IPS-20b (cell line): ENCODE measurements around the gene CKM.
A peak's percentile ranks its signal among the peaks of the same experiment; 100 is the strongest.
"Not testable (repeated sequence)": the region's sequence is repeated elsewhere in the genome, so short reads cannot be mapped to it uniquely, and the experiment has no call there.

Experiments used
- H3K27ac ChIP-seq: one replicate; pipeline ENCODE4 v1.5.1; 2013; ENCODE audit warnings: low read length
- H3K27me3 ChIP-seq: 2 replicates; pipeline ENCODE4 v1.6.1; 2013; ENCODE audit warnings: mild to moderate bottlenecking, low read length, inconsistent platforms; ENCODE audit not compliant: insufficient read depth
- H3K36me3 ChIP-seq: 2 replicates; pipeline ENCODE4 v1.6.1; 2013; ENCODE audit warnings: low read depth, mild to moderate bottlenecking, inconsistent platforms, low read length, moderate library complexity; ENCODE audit not compliant: insufficient read depth
- H3K4me1 ChIP-seq: 2 replicates; pipeline ENCODE4 v1.6.1; 2013; ENCODE audit warnings: mild to moderate bottlenecking, control low read depth, inconsistent platforms, low read length, moderate library complexity; ENCODE audit not compliant: insufficient read depth
- H3K4me3 ChIP-seq: 2 replicates; pipeline ENCODE4 v1.5.1; 2013; ENCODE audit warnings: mild to moderate bottlenecking, low read length, inconsistent platforms
- H3K9ac ChIP-seq: 2 replicates; pipeline ENCODE4 v1.6.1; 2013; ENCODE audit warnings: low read depth, mild to moderate bottlenecking, inconsistent platforms, low read length, moderate library complexity
- H3K9me3 ChIP-seq: 2 replicates; pipeline ENCODE4 v1.6.1; 2013; ENCODE audit warnings: mild to moderate bottlenecking, low read depth, low read length, inconsistent platforms; ENCODE audit not compliant: insufficient read depth

Gene CKM

DNA sequence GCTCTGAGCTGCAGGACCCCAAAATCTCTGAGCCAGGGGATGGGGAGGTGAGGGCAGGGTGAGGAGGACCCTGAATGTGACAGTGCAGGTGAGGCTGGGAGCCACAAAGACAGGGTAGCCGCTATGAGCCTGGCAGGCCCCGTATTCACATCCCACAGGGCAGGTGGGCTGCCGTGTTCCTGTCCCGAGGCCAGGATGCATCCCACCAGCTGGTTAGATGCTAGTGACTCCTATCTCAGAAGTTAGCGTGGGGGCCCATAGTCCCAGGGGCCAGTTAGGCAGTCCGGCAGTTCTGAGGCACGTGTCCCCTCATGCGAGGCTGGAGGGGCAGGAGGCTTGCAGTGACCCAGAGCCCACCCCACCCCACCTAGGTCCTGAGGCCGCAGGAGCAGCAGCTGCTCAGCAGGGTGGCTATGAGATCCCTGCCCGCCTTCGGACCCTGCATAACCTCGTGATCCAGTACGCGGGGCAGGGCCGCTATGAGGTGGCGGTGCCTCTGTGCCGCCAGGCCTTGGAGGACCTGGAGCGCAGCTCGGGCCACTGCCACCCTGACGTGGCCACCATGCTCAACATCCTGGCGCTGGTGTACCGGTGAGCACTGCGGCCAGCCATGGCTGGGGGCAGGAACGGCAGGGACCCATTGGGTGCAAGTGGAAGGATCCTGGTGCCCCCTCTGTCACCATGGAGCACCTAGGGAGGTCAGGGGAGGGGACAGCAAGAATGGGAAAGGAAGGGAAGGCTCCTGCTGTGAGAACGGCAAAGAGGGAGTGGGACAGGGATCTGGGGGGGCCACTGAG lies 25.1 kb upstream of the CKM start:
- H3K4me1 ChIP-seq = no peaks in the 10 kb centered on the region
- H3K27me3 ChIP-seq = peaks cover 4% of the 10 kb centered on the region
- H3K9ac ChIP-seq = no peak overlapping the region
- H3K4me3 ChIP-seq = no peak overlapping the region
- no peak overlapping the region for H3K27ac ChIP-seq
- H3K36me3 ChIP-seq = peaks cover 29% of the 10 kb centered on the region
- no peaks in the 10 kb centered on the region for H3K9me3 ChIP-seq

DNA sequence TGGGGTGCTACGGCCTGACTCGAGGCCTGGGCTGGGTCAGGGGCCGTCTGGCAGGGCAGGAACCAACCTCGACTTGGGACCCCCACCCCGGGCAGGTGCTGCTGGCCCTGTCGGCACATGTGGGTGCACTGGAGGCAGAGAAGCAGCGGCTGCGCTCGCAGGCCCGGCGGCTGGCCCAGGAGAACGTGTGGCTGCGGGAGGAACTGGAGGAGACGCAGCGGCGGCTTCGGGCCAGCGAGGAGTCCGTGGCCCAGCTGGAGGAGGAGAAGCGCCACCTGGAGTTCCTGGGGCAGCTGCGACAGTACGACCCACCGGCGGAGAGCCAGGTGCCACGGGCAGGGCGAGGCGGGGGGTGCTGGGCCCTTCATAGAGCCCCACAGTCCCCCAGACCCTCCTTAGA lies 23.8 kb upstream of the CKM start:
- H3K9me3 ChIP-seq = no peaks in the 10 kb centered on the region
- peaks cover 17% of the 10 kb centered on the region for H3K27me3 ChIP-seq
- H3K9ac ChIP-seq = no peak overlapping the region
- H3K27ac ChIP-seq = no peak overlapping the region
- peaks cover 17% of the 10 kb centered on the region for H3K36me3 ChIP-seq
- H3K4me3 ChIP-seq = no peak overlapping the region
- no peaks in the 10 kb centered on the region for H3K4me1 ChIP-seq

DNA sequence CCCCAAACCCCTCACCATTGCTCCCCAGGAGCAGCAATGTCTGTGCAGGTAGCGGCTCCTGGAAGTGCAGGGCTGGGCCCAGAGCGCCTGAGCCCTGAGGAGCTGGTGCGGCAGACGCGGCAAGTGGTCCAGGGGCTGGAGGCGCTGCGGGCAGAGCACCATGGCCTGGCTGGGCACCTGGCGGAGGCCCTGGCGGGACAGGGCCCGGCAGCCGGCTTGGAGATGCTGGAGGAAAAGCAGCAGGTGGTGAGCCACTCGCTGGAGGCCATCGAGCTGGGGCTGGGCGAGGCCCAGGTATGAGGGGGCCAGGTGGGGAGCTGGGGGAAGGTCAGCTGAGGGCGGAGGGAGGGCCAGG lies 22.8 kb upstream of the CKM start:
- H3K36me3 ChIP-seq = 0 out of 2 replicates have a peak, but pooled peaks cover 7% of the 10 kb centered on the region
- peaks cover 27% of the 10 kb centered on the region for H3K27me3 ChIP-seq
- H3K9me3 ChIP-seq = no peaks in the 10 kb centered on the region
- H3K4me1 ChIP-seq = no peaks in the 10 kb centered on the region
- no peak overlapping the region for H3K4me3 ChIP-seq
- H3K27ac ChIP-seq = no peak overlapping the region
- H3K9ac ChIP-seq = no peak overlapping the region

DNA sequence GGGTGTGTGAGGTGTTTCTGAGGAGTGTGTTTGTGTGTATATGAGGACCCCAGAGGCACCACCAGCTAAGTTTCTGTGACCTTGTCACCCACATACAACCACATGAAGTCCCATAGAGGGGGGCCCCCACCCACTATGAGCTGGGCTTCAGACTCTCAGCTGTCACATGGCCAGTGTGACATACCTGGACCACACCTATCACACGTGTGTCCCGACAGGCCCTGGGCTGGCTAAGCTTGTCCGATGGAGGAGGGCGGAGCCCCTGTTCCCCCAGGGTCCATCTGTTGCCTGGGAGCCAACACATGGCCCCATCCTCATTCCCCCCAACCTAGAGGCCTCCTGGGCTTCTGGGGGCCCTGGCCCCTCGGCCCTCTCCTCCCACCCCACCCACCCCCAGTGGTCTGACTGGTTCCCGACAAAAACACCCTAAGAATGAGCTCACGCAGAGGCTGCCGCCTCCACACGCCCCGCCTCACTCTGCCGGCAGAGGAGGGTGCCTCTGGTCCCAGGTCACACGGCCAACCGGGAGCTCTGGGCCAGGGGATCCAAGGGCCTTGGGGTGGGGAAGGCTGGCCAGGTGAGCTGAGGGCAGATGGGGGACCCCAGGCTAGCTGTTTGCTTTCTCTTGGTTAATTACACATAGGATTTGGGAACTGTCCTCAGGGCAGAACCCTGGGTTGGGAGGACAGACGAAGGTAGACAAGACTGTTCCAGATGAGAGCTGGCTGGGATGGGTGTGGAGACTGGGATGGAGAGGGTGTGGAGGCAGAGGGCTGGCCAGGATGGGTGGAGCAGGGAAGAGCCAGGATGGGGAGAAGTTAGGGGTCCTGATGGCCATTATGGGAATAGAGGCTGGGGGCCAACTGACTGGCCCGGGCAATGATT lies 22.2 kb upstream of the CKM start:
- H3K36me3 ChIP-seq = 0 out of 2 replicates have a peak, but pooled peaks cover 3% of the 10 kb centered on the region
- H3K9me3 ChIP-seq = no peaks in the 10 kb centered on the region
- no peak overlapping the region for H3K27ac ChIP-seq
- no peak overlapping the region for H3K4me3 ChIP-seq
- no peaks in the 10 kb centered on the region for H3K4me1 ChIP-seq
- peaks cover 32% of the 10 kb centered on the region for H3K27me3 ChIP-seq
- H3K9ac ChIP-seq = no peak overlapping the region

DNA sequence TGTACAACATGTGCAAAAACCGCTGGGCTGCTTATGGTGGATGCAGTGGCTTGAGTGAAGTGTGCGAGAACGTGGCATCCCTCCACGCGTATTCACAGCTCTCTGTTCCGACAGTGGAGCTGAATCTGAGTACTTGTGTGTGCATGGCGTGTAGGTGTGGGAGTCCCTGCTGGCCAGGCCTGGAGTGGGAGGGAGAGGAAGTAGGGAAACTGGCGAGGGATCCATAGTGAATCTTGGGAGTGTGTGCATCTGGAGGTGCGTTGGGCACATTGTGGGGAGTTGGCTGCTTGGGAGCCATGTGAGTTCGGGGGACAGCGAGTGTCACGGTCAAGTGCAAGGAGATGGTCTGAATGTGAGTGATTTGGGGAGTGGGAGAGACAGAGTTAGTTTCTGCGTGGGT lies 20.2 kb upstream of the CKM start:
- Histone ChIP-seq H3K4me3 (no peak overlapping the region), H3K9me3 (no peaks in the 10 kb centered on the region), H3K27ac (no peak overlapping the region), H3K9ac (no peak overlapping the region), H3K36me3 (no peaks in the 10 kb centered on the region), H3K27me3 (peaks cover 38% of the 10 kb centered on the region), H3K4me1 (no peaks in the 10 kb centered on the region)

DNA sequence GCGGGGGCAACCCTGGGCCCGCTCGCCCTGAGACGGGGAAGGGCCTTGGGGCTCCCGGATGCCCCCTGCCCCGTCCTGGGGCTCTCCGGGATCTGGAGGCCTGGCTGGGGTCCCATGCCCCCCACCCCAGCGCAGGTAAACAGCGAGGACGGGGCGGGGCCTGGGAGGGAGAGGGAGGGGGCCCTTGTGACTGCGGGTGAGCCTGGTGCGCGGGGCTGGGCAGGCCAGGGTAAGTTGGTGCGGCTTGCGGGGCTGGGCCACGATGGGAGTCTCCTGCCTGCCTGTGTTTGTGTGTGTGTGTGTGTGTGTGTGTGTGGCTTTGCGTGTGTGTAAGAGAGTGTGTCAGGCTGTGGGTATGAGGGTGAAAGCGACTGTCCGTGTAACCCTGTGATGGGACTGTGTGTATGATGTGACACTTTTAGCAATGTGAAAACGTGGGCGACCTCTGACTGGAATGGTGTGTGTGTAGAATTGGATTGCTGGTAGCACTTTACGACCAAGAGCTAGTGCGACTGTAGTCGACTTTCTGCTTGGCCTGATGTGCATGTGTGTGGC lies 18.3 kb upstream of the CKM start:
- peak overlapping the region; percentile 65 for H3K4me3 ChIP-seq
- H3K36me3 ChIP-seq = no peaks in the 10 kb centered on the region
- H3K27ac ChIP-seq = no peak overlapping the region
- H3K9ac ChIP-seq = no peak overlapping the region
- no peaks in the 10 kb centered on the region for H3K9me3 ChIP-seq
- no peaks in the 10 kb centered on the region for H3K4me1 ChIP-seq
- peaks cover 38% of the 10 kb centered on the region for H3K27me3 ChIP-seq

DNA sequence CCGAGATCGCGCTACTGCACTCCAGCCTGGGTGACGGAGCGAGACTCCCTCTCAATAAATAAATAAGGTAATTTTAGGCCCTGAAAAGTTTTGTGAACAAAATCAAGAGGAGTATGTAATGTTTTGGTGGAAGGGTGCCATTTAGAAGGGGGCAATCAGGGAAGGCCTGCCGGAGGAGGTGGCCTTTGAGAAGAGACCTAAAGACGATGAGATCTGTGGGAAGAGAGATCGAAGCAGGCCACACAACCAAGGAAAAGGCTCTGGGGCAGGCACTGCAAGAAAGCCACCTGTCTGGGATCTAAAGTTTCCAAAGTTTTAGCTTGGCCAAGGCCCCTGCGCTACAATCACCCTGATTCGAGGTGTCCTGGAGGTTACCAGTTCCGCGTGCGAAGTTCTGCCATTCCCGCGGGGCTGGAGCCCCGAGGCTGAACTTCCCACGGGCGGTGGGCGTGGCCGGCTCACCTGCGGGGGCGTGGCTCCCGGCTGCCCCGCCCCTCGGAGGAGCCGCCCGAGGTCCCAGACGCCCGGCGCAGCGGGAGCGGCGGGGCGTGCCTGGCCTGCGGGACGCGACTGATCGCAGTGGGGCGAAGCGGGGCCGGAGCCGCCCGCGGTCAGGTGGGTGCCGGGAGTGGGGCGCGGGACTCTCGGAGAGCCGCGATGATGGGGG lies 17.7 kb upstream of the CKM start, which contains the start of gene KLC3:
KLC3 (plus strand) TSS at position 519 of the 667 bp plus-strand sequence. CDS start 4,792 bp downstream, outside the sequence.
- Histone ChIP-seq H3K4me1 (no peaks in the 10 kb centered on the region), H3K4me3 (peak within 1 kb of the TSS; percentile 65), H3K9ac (no peak within 1 kb of the TSS), H3K36me3 (no peaks in the 10 kb centered on the region), H3K27me3 (peaks cover 38% of the 10 kb centered on the region), H3K27ac (no peak within 1 kb of the TSS), H3K9me3 (no peaks in the 10 kb centered on the region)

DNA sequence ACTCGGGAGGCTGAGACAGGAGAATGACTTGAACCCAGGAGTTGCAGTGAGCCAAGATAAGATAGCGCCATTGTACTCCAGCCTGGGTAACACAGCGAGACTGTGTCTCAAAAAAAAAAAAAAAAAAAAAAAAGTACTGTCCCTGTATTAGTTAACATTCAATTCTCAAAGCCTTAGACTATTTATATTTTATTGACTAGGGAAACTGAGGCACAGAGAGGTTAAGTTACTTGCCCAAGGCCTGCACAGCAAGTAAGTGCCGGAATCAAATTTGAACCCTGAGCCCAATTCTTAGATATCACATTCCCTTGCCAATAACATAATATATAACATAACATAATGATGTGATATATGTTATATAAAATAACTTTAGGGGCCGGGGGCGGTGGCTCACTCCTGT lies 17.0 kb upstream of the CKM start:
- no peak overlapping the region for H3K4me3 ChIP-seq
- H3K27me3 ChIP-seq = peaks cover 38% of the 10 kb centered on the region
- H3K36me3 ChIP-seq = no peaks in the 10 kb centered on the region
- no peaks in the 10 kb centered on the region for H3K4me1 ChIP-seq
- no peaks in the 10 kb centered on the region for H3K9me3 ChIP-seq
- H3K27ac ChIP-seq = no peak overlapping the region
- no peak overlapping the region for H3K9ac ChIP-seq

DNA sequence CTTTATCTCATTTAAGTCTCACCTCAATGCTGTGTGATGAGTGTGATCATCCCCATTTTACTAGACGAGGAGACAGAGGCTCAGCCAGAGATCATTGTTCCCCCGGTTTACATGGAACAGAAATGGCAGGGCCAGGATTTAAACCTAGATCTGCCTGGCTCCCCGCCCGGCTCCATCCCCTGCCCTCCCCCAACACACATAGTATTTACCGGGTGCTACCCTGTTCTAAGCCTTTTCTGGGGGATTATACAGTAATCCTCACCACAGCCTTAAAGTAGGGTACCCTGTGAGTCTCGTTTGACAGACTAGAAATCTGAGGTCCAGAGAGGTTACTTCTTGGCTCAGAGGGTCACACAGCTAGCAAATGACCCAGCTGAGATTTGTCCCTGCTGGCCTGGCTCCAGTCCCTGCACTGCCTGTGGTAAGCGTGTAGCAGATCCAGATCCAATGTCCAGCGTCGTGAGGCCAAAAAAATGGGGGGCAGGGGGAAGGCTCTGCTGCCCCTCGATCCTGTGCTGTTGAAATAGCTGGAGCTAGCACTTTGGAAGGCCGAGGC lies 14.1 kb upstream of the CKM start:
- Histone ChIP-seq H3K27ac (no peak overlapping the region), H3K9ac (no peak overlapping the region), H3K4me3 (no peak overlapping the region), H3K36me3 (no peaks in the 10 kb centered on the region), H3K9me3 (no peaks in the 10 kb centered on the region), H3K27me3 (peaks cover 24% of the 10 kb centered on the region), H3K4me1 (no peaks in the 10 kb centered on the region)

DNA sequence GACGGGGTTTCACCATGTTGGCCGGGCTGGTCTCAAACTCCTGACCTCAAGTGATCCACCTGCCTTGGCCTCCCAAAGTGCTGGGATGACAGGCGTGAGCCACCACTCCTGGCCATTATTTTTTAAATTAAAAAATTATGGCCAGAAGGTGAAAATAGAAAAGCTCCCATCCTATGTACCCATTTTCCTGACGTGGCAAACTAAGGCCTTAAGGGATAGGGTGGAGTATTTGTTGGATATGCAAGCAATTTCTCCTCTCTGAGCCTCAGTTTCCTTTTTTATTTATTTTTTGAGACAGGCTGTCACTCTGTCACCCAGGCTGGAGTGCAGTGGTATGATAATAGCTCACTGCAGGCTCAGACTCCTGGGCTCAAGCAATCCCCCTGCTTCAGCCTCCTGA lies 12.2 kb upstream of the CKM start:
- not testable (repeated sequence) for H3K36me3 ChIP-seq, H3K9me3 ChIP-seq, H3K27me3 ChIP-seq, H3K4me1 ChIP-seq, H3K27ac ChIP-seq, H3K9ac ChIP-seq, H3K4me3 ChIP-seq

DNA sequence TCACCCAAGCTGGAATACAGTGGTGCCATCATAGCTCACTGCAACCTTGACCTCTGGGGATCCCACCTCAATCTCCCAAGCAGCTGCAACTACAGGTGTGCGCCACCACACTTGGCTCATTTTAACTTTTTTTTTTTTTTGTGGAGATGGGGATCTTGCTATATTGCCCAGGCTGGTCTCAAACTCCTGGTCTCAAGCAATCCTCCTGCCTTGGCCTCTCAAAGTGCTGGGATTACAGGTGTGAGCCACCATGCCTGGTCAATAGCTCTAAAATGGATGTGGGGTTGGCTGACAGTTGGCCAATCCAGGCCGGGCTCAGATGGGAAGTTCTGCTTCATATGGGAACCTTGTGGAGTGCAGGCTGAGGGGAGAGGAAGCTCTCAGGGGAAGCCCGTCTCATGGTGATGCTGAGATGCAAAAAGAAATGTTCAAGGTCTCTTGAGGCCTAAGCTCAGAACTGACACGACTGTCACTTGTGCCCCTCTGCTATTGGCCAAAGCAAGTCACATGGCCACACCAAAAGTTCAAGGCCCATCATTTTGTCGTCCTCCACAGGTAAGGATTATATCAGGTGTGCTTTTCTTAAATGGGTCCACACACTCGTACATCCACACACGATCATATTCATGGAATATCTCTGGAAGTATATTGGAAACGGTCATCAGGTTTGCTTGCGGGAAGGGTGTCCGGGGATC lies 11.1 kb upstream of the CKM start:
- no peak overlapping the region for H3K4me3 ChIP-seq
- H3K36me3 ChIP-seq = no peaks in the 10 kb centered on the region
- H3K9me3 ChIP-seq = no peaks in the 10 kb centered on the region
- H3K27ac ChIP-seq = no peak overlapping the region
- H3K9ac ChIP-seq = no peak overlapping the region
- no peaks in the 10 kb centered on the region; the same call in 1 of the 2 replicates for H3K27me3 ChIP-seq
- no peaks in the 10 kb centered on the region for H3K4me1 ChIP-seq
